B cell (primary cell): ENCODE measurements around the gene NPBWR2.

ENCODE experiments used
- EZH2 ChIP-seq: IDR thresholded peaks from 2 replicates; pipeline ENCODE4 v1.6.1; 2012; ENCODE audit warnings: borderline replicate concordance, low read depth, mild to moderate bottlenecking, moderate library complexity, low read length; ENCODE audit not compliant: insufficient read depth, poor library complexity, severe bottlenecking
- TF ChIP-seq, protein P1 (sequence below): fragments of 200-600 bp; IDR thresholded peaks from one replicate; pipeline ENCODE4 v1.8.0; 2022; ENCODE audit warnings: antibody characterized with exemption, mild to moderate bottlenecking

DNA sequence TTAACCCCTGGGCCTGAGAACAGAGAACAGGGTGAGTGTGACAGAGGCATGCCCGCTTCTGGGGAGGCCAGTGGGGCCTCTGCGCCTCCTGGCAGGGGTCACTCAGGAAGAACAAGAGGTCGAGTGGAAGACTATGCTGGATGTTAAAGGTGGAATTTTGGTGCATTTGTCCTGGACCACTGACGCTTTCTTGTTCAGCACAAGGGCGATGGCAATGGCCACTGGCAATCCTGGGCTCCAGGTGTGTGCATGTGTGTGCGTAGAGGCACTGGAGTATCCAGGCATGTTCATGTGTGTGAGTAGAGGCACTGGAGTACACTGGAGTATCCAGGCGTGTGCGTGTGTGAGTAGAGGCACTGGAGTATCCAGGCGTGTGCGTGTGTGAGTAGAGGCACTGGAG lies 23.5 kb upstream of the NPBWR2 start:
- TF ChIP-seq, protein P1, sequence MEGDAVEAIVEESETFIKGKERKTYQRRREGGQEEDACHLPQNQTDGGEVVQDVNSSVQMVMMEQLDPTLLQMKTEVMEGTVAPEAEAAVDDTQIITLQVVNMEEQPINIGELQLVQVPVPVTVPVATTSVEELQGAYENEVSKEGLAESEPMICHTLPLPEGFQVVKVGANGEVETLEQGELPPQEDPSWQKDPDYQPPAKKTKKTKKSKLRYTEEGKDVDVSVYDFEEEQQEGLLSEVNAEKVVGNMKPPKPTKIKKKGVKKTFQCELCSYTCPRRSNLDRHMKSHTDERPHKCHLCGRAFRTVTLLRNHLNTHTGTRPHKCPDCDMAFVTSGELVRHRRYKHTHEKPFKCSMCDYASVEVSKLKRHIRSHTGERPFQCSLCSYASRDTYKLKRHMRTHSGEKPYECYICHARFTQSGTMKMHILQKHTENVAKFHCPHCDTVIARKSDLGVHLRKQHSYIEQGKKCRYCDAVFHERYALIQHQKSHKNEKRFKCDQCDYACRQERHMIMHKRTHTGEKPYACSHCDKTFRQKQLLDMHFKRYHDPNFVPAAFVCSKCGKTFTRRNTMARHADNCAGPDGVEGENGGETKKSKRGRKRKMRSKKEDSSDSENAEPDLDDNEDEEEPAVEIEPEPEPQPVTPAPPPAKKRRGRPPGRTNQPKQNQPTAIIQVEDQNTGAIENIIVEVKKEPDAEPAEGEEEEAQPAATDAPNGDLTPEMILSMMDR = no peak
- no peak for TF ChIP-seq EZH2
